Measurements from ENCODE around the gene NUDC. TPM values are rescaled to one million over a fixed set of nuclear protein-coding genes. Genes with fewer than 3 reads are reported as not detected.

Gene NUDC
- total RNA-seq, 1 experiment from 2014 or later, result 149 TPM

DNA sequence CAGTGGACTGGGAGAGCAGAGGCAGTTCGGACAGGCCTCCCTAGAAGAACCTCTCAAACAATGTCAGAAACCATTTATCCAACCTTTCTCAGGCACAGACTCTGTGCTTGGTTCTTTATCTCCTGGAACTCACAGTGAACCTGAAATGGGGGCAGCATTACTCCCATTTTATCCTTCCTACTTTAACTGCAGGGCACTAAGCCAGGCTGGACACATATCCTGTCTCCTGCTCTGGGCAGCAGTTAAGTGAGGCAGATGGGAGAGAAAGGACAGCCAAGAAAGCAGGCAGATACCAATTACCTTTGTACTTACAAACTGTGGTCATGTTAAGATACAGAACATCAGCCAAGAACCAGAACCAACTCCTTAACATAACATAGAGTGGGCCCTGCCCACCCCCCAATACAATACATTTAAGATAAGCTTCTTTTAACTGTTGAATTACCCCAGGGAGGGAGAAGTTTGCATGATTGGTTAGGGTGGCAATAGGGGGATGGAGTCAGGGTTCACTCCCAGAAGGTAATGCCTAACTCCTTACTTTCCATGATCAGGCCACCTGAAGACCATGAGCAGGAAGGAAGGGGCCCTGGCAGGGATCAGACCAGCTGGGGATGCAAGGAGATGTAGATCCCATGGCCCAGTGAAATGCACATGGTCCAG lies 27.9 kb downstream of the NUDC start:
- no peak overlapping the region for H2AFZ ChIP-seq (ENCODE audit: low read length)
- no peak overlapping the region for H3K9ac ChIP-seq (ENCODE audit: low read length)
- peak; percentile 33 for ATAC-seq
- no peaks in the 10 kb centered on the region for H3K27me3 ChIP-seq (ENCODE audit: low read length)
- H3K4me3 ChIP-seq (ENCODE audit: low read length), result no peak overlapping the region
- no peaks in the 10 kb centered on the region for H3F3A ChIP-seq (ENCODE audit: low read length, unreplicated experiment)
- no peaks in the 10 kb centered on the region for H3K9me3 ChIP-seq (ENCODE audit: low read length)
- H3K79me2 ChIP-seq (ENCODE audit: low read length), result no peaks in the 10 kb centered on the region
- no peaks in the 10 kb centered on the region for H4K20me1 ChIP-seq (ENCODE audit: low read length)
- no TSS peak for BruUV-seq (replicated peaks)
- peaks cover 10% of the 10 kb centered on the region; the same call in 1 of the 2 replicates for H3K4me1 ChIP-seq (ENCODE audit: insufficient read depth, low read length)
- DNase-seq, result no peak
- CTCF ChIA-PET, result no interaction called here
- peaks cover 25% of the 10 kb centered on the region for H3K36me3 ChIP-seq (ENCODE audit: low read depth, low read length)
- H3K4me2 ChIP-seq (ENCODE audit: low read length), result no peak overlapping the region
- H3K9me2 ChIP-seq (replicated peaks; ENCODE audit: low read length), result no peaks in the 10 kb centered on the region
- intact Hi-C loops (cut with micrococcal nuclease), result no loop called here
- H3K27ac ChIP-seq (ENCODE audit: low read length), result no peak overlapping the region
- TF ChIP-seq CTCF (conservative IDR thresholded peaks at IDR 0.05; ENCODE audit: low read depth, low read length) (no peak), EZH2 (IDR thresholded peaks at IDR 0.05; ENCODE audit: low read length, unreplicated experiment) (no peak)
- POLR2A ChIA-PET (ENCODE audit: unreplicated experiment), result no interaction called here

- H3K4me1 ChIP-seq (ENCODE audit: insufficient read depth, low read length), result peaks cover 10% of the 10 kb centered on the region; the same call in 1 of the 2 replicates
- H3K79me2 ChIP-seq (ENCODE audit: low read length), result no peaks in the 10 kb centered on the region
- H4K20me1 ChIP-seq (ENCODE audit: low read length), result no peaks in the 10 kb centered on the region
- no peak overlapping the region for H3K9ac ChIP-seq (ENCODE audit: low read length)
- intact Hi-C loops (cut with micrococcal nuclease), result no loop called here
- BruUV-seq (replicated peaks), result no TSS peak
- ATAC-seq (peak; percentile 55), DNase-seq (peak; percentile 29)
- no peak overlapping the region for H3K4me2 ChIP-seq (ENCODE audit: low read length)
- POLR2A ChIA-PET (ENCODE audit: unreplicated experiment), result no interaction called here
- no peaks in the 10 kb centered on the region for H3K9me2 ChIP-seq (replicated peaks; ENCODE audit: low read length)
- H3K9me3 ChIP-seq (ENCODE audit: low read length), result no peaks in the 10 kb centered on the region
- no peak overlapping the region for H3K27ac ChIP-seq (ENCODE audit: low read length)
- no peaks in the 10 kb centered on the region for H3K27me3 ChIP-seq (ENCODE audit: low read length)
- H2AFZ ChIP-seq (ENCODE audit: low read length), result no peak overlapping the region
- CTCF ChIA-PET, result no interaction called here
- no peaks in the 10 kb centered on the region for H3F3A ChIP-seq (ENCODE audit: low read length, unreplicated experiment)
- peaks cover 25% of the 10 kb centered on the region for H3K36me3 ChIP-seq (ENCODE audit: low read depth, low read length)
- TF ChIP-seq EZH2 (IDR thresholded peaks at IDR 0.05; ENCODE audit: low read length, unreplicated experiment) (no peak), CTCF (conservative IDR thresholded peaks at IDR 0.05; ENCODE audit: low read depth, low read length) (no peak), EZH2phosphoT487 (IDR thresholded peaks at IDR 0.05; ENCODE audit: borderline replicate concordance, low read length) (no peak)
- no peak overlapping the region for H3K4me3 ChIP-seq (ENCODE audit: low read length)
These were observed 28.4 kb downstream of the NUDC start for GRCh38 chr1:26949926-26950319.

- ChIA-PET POLR2A (ENCODE audit: unreplicated experiment) (no interaction called here), CTCF (no interaction called here)
- ATAC-seq (no peak), DNase-seq (no peak)
- Histone ChIP-seq H3K9me2 (replicated peaks; ENCODE audit: low read length) (no peaks in the 10 kb centered on the region), H3K9me3 (ENCODE audit: low read length) (no peaks in the 10 kb centered on the region), H3K4me1 (ENCODE audit: insufficient read depth, low read length) (peaks cover 10% of the 10 kb centered on the region; the same call in 1 of the 2 replicates), H3K27me3 (ENCODE audit: low read length) (no peaks in the 10 kb centered on the region), H3K9ac (ENCODE audit: low read length) (no peak overlapping the region), H3K27ac (ENCODE audit: low read length) (no peak overlapping the region), H3F3A (ENCODE audit: low read length, unreplicated experiment) (no peaks in the 10 kb centered on the region), H3K4me3 (ENCODE audit: low read length) (no peak overlapping the region), H4K20me1 (ENCODE audit: low read length) (no peaks in the 10 kb centered on the region), H3K4me2 (ENCODE audit: low read length) (no peak overlapping the region), H2AFZ (ENCODE audit: low read length) (no peak overlapping the region), H3K79me2 (ENCODE audit: low read length) (no peaks in the 10 kb centered on the region), H3K36me3 (ENCODE audit: low read depth, low read length) (peaks cover 18% of the 10 kb centered on the region)
- intact Hi-C loops (cut with micrococcal nuclease), result no loop called here
- no peak for TF ChIP-seq CTCF (conservative IDR thresholded peaks at IDR 0.05; ENCODE audit: low read depth, low read length)
- TF ChIP-seq EZH2 (IDR thresholded peaks at IDR 0.05; ENCODE audit: low read length, unreplicated experiment), result no peak
- no peak for TF ChIP-seq EZH2phosphoT487 (IDR thresholded peaks at IDR 0.05; ENCODE audit: borderline replicate concordance, low read length)
- BruUV-seq (replicated peaks), result no TSS peak
These were observed 29.1 kb downstream of the NUDC start for GRCh38 chr1:26950602-26951001.
